ENCODE results near the gene HS3ST4. TPM values are rescaled to one million over a fixed set of nuclear protein-coding genes. Genes with fewer than 3 reads are reported as not detected.

The HS3ST4 gene
- total and polyA plus RNA-seq, 10 of the 15 experiments (the other 5 are each of a cell fraction or from before 2014, with no cell fraction given) = 0.05 TPM; not detected in 9

- no peak for TF ChIP-seq E2F4 (IDR thresholded peaks at IDR 0.05; ENCODE audit: low read depth, low read length)
Observed at GRCh38 chr16:26118575-26118974, 426.8 kb downstream of the HS3ST4 start (continued).

GRCh38 chr16:26120729-26121128 is 429.0 kb downstream of the HS3ST4 start:
- FAIRE-seq = no peak
- Histone ChIP-seq H3K27me3 (replicated peaks in 1 of 2; ENCODE audit: control insufficient read depth in 2 of 2, insufficient read depth in 2 of 2, low read length in 1 of 2) (no peaks in the 10 kb centered on the region), H2AFZ (ENCODE audit: control insufficient read depth, low read depth, low read length) (no peak overlapping the region), H3K9ac (ENCODE audit: control insufficient read depth, insufficient read depth, low read length) (no peak overlapping the region), H3K27ac (ENCODE audit: control insufficient read depth, insufficient read depth) (no peak overlapping the region), H3K36me3 (ENCODE audit: control insufficient read depth in 2 of 2, insufficient read depth in 2 of 2, low read length in 1 of 2) (no peaks in the 10 kb centered on the region), H3K9me3 (replicated peaks; ENCODE audit: control insufficient read depth, insufficient read depth, low read length) (no peaks in the 10 kb centered on the region), H4K20me1 (ENCODE audit: control insufficient read depth, insufficient read depth) (no peaks in the 10 kb centered on the region), H3K4me1 (ENCODE audit: control insufficient read depth, insufficient read depth, low read length) (no peaks in the 10 kb centered on the region), H3K4me2 (ENCODE audit: control insufficient read depth, insufficient read depth) (no peak overlapping the region), H3K79me2 (ENCODE audit: control insufficient read depth, insufficient read depth, low read length) (no peaks in the 10 kb centered on the region), H3K4me3 (no peak overlapping the region)
- TF ChIP-seq CHD1 (IDR thresholded peaks at IDR 0.05; ENCODE audit: low read depth, low read length) = no peak
- no peak for TF ChIP-seq POLR2AphosphoS5 (IDR thresholded peaks at IDR 0.05; ENCODE audit: low read length)
- no peak for DNase-seq (ENCODE audit: low read depth, low spot score)
- intact Hi-C loops (cut with micrococcal nuclease; ENCODE audit: unreplicated experiment) (no loop called here), in situ Hi-C loops (cut with MboI) (no loop called here)
- BruUV-seq (replicated peaks) = no TSS peak
- no peak for ATAC-seq
- CTCF ChIA-PET = no interaction called here
- 52% methylated on average over 3 of the region's 3 CpGs for WGBS (ENCODE audit: insufficient coverage, insufficient replicate concordance, low lambda C conversion rate, missing lambda C conversion rate)
- POLR2A ChIA-PET = no interaction called here
- SMC1A ChIA-PET (ENCODE audit: uncharacterized antibody, unreplicated experiment) = no interaction called here
- RAD21 ChIA-PET (ENCODE audit: unreplicated experiment) = no interaction called here

GRCh38 chr16:26128296-26128695 is 436.5 kb downstream of the HS3ST4 start:
- H3K4me1 ChIP-seq (ENCODE audit: control insufficient read depth, insufficient read depth, low read length) = no peaks in the 10 kb centered on the region
- no peak for TF ChIP-seq ATF2 (IDR thresholded peaks at IDR 0.05; ENCODE audit: low read length)
- TF ChIP-seq, protein P1, sequence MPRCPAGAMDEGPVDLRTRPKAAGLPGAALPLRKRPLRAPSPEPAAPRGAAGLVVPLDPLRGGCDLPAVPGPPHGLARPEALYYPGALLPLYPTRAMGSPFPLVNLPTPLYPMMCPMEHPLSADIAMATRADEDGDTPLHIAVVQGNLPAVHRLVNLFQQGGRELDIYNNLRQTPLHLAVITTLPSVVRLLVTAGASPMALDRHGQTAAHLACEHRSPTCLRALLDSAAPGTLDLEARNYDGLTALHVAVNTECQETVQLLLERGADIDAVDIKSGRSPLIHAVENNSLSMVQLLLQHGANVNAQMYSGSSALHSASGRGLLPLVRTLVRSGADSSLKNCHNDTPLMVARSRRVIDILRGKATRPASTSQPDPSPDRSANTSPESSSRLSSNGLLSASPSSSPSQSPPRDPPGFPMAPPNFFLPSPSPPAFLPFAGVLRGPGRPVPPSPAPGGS (IDR thresholded peaks at IDR 0.05; ENCODE audit: borderline replicate concordance, insufficient read depth, low read depth, low read length, poor library complexity, severe bottlenecking) = no peak
- TF ChIP-seq SMC3 (IDR thresholded peaks at IDR 0.05; ENCODE audit: borderline replicate concordance, low read length) = no peak
- no peak for TF ChIP-seq EP300 (IDR thresholded peaks at IDR 0.05; ENCODE audit: borderline replicate concordance in 1 of 2, control insufficient read depth in 1 of 2, low read depth in 2 of 2, low read length in 2 of 2)
- no peak for TF ChIP-seq CEBPB (IDR thresholded peaks at IDR 0.05; ENCODE audit: borderline replicate concordance in 1 of 2, low read depth in 2 of 2, low read length in 2 of 2)
- TF ChIP-seq MYC (IDR thresholded peaks at IDR 0.05; ENCODE audit: insufficient read depth, insufficient read length, insufficient replicate concordance, low read length, severe bottlenecking) = no peak
- BruUV-seq (replicated peaks) = no TSS peak
- no peaks in the 10 kb centered on the region for H3K36me3 ChIP-seq (ENCODE audit: control insufficient read depth in 2 of 2, insufficient read depth in 2 of 2, low read length in 1 of 2)
- intact Hi-C loops (cut with micrococcal nuclease; ENCODE audit: unreplicated experiment) (no loop called here), in situ Hi-C loops (cut with MboI) (no loop called here)
- RAD21 ChIA-PET (ENCODE audit: unreplicated experiment) = no interaction called here
- FAIRE-seq = no peak
- H2AFZ ChIP-seq (ENCODE audit: control insufficient read depth, low read depth, low read length) = no peak overlapping the region
- H3K9ac ChIP-seq (ENCODE audit: control insufficient read depth, insufficient read depth, low read length) = no peak overlapping the region
- H3K4me3 ChIP-seq = no peak overlapping the region
- WGBS (ENCODE audit: insufficient coverage, insufficient replicate concordance, low lambda C conversion rate, missing lambda C conversion rate) = 0% methylated on average over 1 of the region's 1 CpG
- no peaks in the 10 kb centered on the region for H3K79me2 ChIP-seq (ENCODE audit: control insufficient read depth, insufficient read depth, low read length)
- H3K27ac ChIP-seq (ENCODE audit: control insufficient read depth, insufficient read depth) = no peak overlapping the region
- H4K20me1 ChIP-seq (ENCODE audit: control insufficient read depth, insufficient read depth) = no peaks in the 10 kb centered on the region
- no peak overlapping the region for H3K4me2 ChIP-seq (ENCODE audit: control insufficient read depth, insufficient read depth)
- no peak for DNase-seq (ENCODE audit: low read depth, low spot score)
- SMC1A ChIA-PET (ENCODE audit: uncharacterized antibody, unreplicated experiment) = no interaction called here
- CTCF ChIA-PET = no interaction called here
- ATAC-seq = no peak
- H3K27me3 ChIP-seq (replicated peaks in 1 of 2; ENCODE audit: control insufficient read depth in 2 of 2, insufficient read depth in 2 of 2, low read length in 1 of 2) = no peaks in the 10 kb centered on the region
- H3K9me3 ChIP-seq (replicated peaks; ENCODE audit: control insufficient read depth, insufficient read depth, low read length) = no peaks in the 10 kb centered on the region
- POLR2A ChIA-PET = no interaction called here

Data from GM12878 (cell line).